ENCODE results near the gene NKTR. TPM values are rescaled to one million over a fixed set of nuclear protein-coding genes. Genes with fewer than 3 reads are reported as not detected.
A peak's percentile ranks its signal among the peaks of the same experiment; 100 is the strongest.

The NKTR gene
- total and polyA plus RNA-seq, 2 experiments from 2014 or later = 26.0 to 32.6 TPM

GRCh38 chr3:42681361-42682038 lies 81.0 kb downstream of the NKTR start:
- no peaks in the 10 kb centered on the region for H3K27me3 ChIP-seq (replicated peaks; ENCODE audit: insufficient read depth)
- H3F3A ChIP-seq (ENCODE audit: insufficient read depth) = peaks cover 17% of the 10 kb centered on the region
- H3K9ac ChIP-seq = no peak overlapping the region
- in situ Hi-C loops (cut with MboI) = no loop called here
- DNase-seq = no peak
- H3K4me1 ChIP-seq (ENCODE audit: insufficient read depth) = peaks cover 32% of the 10 kb centered on the region
- no peaks in the 10 kb centered on the region for H3K9me2 ChIP-seq (ENCODE audit: insufficient read depth)
- WGBS, 2 experiments (ENCODE audit: low coverage in 1 of 2, low lambda C conversion rate in 2 of 2, missing lambda C conversion rate in 2 of 2) = 88 to 91% methylated on average over 10 of the region's 10 CpGs
- H3K79me2 ChIP-seq (ENCODE audit: insufficient read depth) = no peaks in the 10 kb centered on the region
- H4K20me1 ChIP-seq (ENCODE audit: insufficient read depth) = no peaks in the 10 kb centered on the region
- no peak overlapping the region for H3K4me2 ChIP-seq (ENCODE audit: unreplicated experiment)
- no peak overlapping the region for H2AFZ ChIP-seq
- H3K9me3 ChIP-seq (ENCODE audit: low read depth) = no peaks in the 10 kb centered on the region
- no peaks in the 10 kb centered on the region for H3K36me3 ChIP-seq (ENCODE audit: low read depth)
- no peak overlapping the region for H3K4me3 ChIP-seq
- no peak overlapping the region for H3K27ac ChIP-seq
- TF ChIP-seq EZH2 (IDR thresholded peaks at IDR 0.05; ENCODE audit: insufficient read depth, poor library complexity, severe bottlenecking) (no peak), EZH2phosphoT487 (IDR thresholded peaks at IDR 0.05; ENCODE audit: insufficient read depth, low read depth) (no peak)

GRCh38 chr3:42682301-42683070 lies 82.0 kb downstream of the NKTR start:
- in situ Hi-C loops (cut with MboI) = no loop called here
- Histone ChIP-seq H3F3A (ENCODE audit: insufficient read depth) (peaks cover 17% of the 10 kb centered on the region), H3K4me1 (ENCODE audit: insufficient read depth) (peaks cover 32% of the 10 kb centered on the region), H2AFZ (no peak overlapping the region), H3K27ac (no peak overlapping the region), H3K9me3 (ENCODE audit: low read depth) (no peaks in the 10 kb centered on the region), H3K79me2 (ENCODE audit: insufficient read depth) (no peaks in the 10 kb centered on the region), H3K36me3 (ENCODE audit: low read depth) (no peaks in the 10 kb centered on the region), H3K27me3 (replicated peaks; ENCODE audit: insufficient read depth) (no peaks in the 10 kb centered on the region), H4K20me1 (ENCODE audit: insufficient read depth) (no peaks in the 10 kb centered on the region), H3K4me3 (no peak overlapping the region), H3K9me2 (ENCODE audit: insufficient read depth) (no peaks in the 10 kb centered on the region), H3K4me2 (ENCODE audit: unreplicated experiment) (no peak overlapping the region), H3K9ac (no peak overlapping the region)
- no peak for DNase-seq
- no peak for TF ChIP-seq EZH2phosphoT487 (IDR thresholded peaks at IDR 0.05; ENCODE audit: insufficient read depth, low read depth)
- no peak for TF ChIP-seq EZH2 (IDR thresholded peaks at IDR 0.05; ENCODE audit: insufficient read depth, poor library complexity, severe bottlenecking)
- WGBS, 2 experiments (ENCODE audit: low coverage in 1 of 2, low lambda C conversion rate in 2 of 2, missing lambda C conversion rate in 2 of 2) = 79 to 81% methylated on average over 12 of the region's 12 CpGs

GRCh38 chr3:42683875-42684598 lies 83.6 kb downstream of the NKTR start:
- H3K4me2 ChIP-seq (ENCODE audit: unreplicated experiment) = peak overlapping the region; percentile 26
- DNase-seq = peak; percentile 98
- no peaks in the 10 kb centered on the region for H4K20me1 ChIP-seq (ENCODE audit: insufficient read depth)
- no peaks in the 10 kb centered on the region for H3K9me3 ChIP-seq (ENCODE audit: low read depth)
- in situ Hi-C loops (cut with MboI) = no loop called here
- peaks cover 32% of the 10 kb centered on the region for H3K4me1 ChIP-seq (ENCODE audit: insufficient read depth)
- no peaks in the 10 kb centered on the region for H3K27me3 ChIP-seq (replicated peaks; ENCODE audit: insufficient read depth)
- H3K36me3 ChIP-seq (ENCODE audit: low read depth) = no peaks in the 10 kb centered on the region
- H3K4me3 ChIP-seq = no peak overlapping the region
- H3K9me2 ChIP-seq (ENCODE audit: insufficient read depth) = no peaks in the 10 kb centered on the region
- TF ChIP-seq EZH2phosphoT487 (IDR thresholded peaks at IDR 0.05; ENCODE audit: insufficient read depth, low read depth) (no peak), EZH2 (IDR thresholded peaks at IDR 0.05; ENCODE audit: insufficient read depth, poor library complexity, severe bottlenecking) (no peak)
- no peaks in the 10 kb centered on the region for H3K79me2 ChIP-seq (ENCODE audit: insufficient read depth)
- 7 to 8% methylated on average over 9 to 10 of the region's 10 CpGs for WGBS, 2 experiments (ENCODE audit: low coverage in 1 of 2, low lambda C conversion rate in 2 of 2, missing lambda C conversion rate in 2 of 2)
- H3K9ac ChIP-seq = no peak overlapping the region
- H3F3A ChIP-seq (ENCODE audit: insufficient read depth) = peaks cover 17% of the 10 kb centered on the region
- H3K27ac ChIP-seq = peak overlapping the region; percentile 20; the same call in 1 of the 2 replicates
- H2AFZ ChIP-seq = no peak overlapping the region

GRCh38 chr3:42684632-42685362 lies 84.3 kb downstream of the NKTR start:
- Histone ChIP-seq H3K4me1 (ENCODE audit: insufficient read depth) (peaks cover 31% of the 10 kb centered on the region), H3K9me2 (ENCODE audit: insufficient read depth) (no peaks in the 10 kb centered on the region), H3K4me2 (ENCODE audit: unreplicated experiment) (no peak overlapping the region), H3K9ac (no peak overlapping the region), H3K27me3 (replicated peaks; ENCODE audit: insufficient read depth) (no peaks in the 10 kb centered on the region), H2AFZ (no peak overlapping the region), H3K4me3 (no peak overlapping the region), H3K79me2 (ENCODE audit: insufficient read depth) (no peaks in the 10 kb centered on the region), H3K36me3 (ENCODE audit: low read depth) (no peaks in the 10 kb centered on the region), H4K20me1 (ENCODE audit: insufficient read depth) (no peaks in the 10 kb centered on the region), H3F3A (ENCODE audit: insufficient read depth) (peaks cover 14% of the 10 kb centered on the region), H3K27ac (no peak overlapping the region), H3K9me3 (ENCODE audit: low read depth) (no peaks in the 10 kb centered on the region)
- TF ChIP-seq EZH2 (IDR thresholded peaks at IDR 0.05; ENCODE audit: insufficient read depth, poor library complexity, severe bottlenecking) = no peak
- TF ChIP-seq EZH2phosphoT487 (IDR thresholded peaks at IDR 0.05; ENCODE audit: insufficient read depth, low read depth) = no peak
- no peak for DNase-seq
- in situ Hi-C loops (cut with MboI) = no loop called here
- 80 to 85% methylated on average over 7 of the region's 7 CpGs for WGBS, 2 experiments (ENCODE audit: low coverage in 1 of 2, low lambda C conversion rate in 2 of 2, missing lambda C conversion rate in 2 of 2)

Measured in GM23248 (cell line).